ENCODE data around the gene CCDC12.

CCDC12 gene

DNA sequence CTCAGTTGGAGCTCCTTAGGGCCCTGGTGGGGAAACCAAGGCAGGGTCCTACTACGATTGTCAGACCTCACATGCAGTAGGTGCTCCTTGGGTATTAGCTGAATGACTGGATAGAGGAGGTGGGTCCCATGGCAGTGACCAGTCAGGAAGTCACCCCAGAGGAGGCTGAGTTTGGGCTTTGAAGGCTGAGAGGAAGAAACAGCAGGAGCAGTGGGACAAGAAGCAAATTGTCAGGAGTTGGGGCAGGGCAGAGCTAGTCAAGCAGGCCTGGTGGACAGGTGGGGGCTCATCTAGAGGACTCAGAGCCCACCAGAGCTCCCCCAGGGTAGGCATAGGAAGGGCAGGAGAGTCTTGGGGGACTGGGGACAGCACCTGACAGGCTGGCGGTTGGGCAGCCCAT, 6.0 kb upstream of the CCDC12 start:
- Histone ChIP-seq H3K9ac (ENCODE audit: low read length) (no peak overlapping the region), H3K27ac (ENCODE audit: low read length) (no peak overlapping the region)

DNA sequence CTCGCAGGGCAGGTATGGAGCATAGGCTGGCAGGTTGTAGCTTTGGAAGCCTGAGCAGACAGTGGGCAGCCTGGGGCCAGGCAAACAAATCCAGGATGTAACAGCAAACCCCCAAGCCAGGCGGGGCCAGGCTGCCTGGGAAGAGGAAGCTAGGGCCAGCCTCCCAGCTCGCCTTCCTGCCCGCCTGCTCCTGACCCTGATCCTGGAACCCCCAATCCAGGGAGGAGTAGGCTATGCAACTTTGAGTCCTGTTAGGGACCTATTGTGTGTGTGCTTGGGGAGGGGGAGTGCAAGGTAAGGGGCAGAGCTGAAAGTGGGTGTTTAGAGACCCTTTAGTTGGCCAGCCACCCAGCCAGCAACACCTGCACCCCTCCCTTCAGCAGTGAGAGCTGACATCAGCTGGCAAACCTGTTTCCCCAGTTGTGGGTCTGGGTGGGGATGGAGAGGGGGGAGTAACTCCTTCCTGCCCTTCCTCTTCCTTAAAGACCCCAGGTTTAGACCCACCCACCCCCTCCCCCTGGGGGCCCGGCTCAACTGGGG, 5.5 kb upstream of the CCDC12 start:
- H3K9me3 ChIP-seq (ENCODE audit: control insufficient read depth, low read depth, low read length), result no peaks in the 10 kb centered on the region
- peaks cover 3% of the 10 kb centered on the region for H3K4me1 ChIP-seq (ENCODE audit: control insufficient read depth, low read depth, low read length)
- peaks cover 6% of the 10 kb centered on the region for H3K27me3 ChIP-seq (ENCODE audit: control insufficient read depth, insufficient read depth, low read length)
- no peaks in the 10 kb centered on the region for H3K36me3 ChIP-seq (ENCODE audit: control insufficient read depth, low read depth, low read length)
- peak overlapping the region; percentile 5 for H3K4me3 ChIP-seq (ENCODE audit: low read length)
- H3K9ac ChIP-seq (ENCODE audit: low read length), result no peak overlapping the region
- H3K27ac ChIP-seq (ENCODE audit: low read length), result no peak overlapping the region

More for the DNA sequence above, 6.0 kb upstream of the CCDC12 start:
- Histone ChIP-seq H3K36me3 (ENCODE audit: control insufficient read depth, low read depth, low read length) (no peaks in the 10 kb centered on the region), H3K9me3 (ENCODE audit: control insufficient read depth, low read depth, low read length) (no peaks in the 10 kb centered on the region), H3K4me3 (ENCODE audit: low read length) (no peak overlapping the region), H3K4me1 (ENCODE audit: control insufficient read depth, low read depth, low read length) (peaks cover 3% of the 10 kb centered on the region), H3K27me3 (ENCODE audit: control insufficient read depth, insufficient read depth, low read length) (peaks cover 6% of the 10 kb centered on the region)

DNA sequence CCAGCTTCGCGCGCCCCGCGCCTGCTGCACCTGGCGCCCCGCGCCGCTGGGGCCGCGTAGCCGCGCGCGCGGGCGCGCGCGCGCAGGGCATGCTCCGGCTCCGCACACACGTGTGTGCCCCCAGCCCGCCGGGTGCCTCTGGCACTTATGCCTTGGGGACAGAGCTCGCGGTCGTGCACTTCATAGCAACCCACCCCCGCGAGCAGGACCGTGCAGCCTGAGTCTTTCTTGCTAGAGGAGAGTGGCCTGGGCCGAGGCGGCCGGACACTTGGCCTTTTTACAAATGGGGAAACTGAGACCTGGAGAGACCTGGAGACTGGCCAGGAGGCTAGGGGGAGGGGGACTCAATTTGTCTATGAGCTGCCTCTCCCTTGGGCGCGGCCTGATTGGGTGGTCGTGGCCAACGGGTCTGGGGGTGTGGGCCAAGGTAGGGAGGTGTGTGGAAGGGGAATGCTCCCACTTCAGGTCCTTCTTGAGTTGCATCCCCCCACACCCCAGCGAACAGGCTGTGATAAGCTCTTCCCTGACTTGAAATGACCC, 3.5 kb upstream of the CCDC12 start:
- no peaks in the 10 kb centered on the region for H3K9me3 ChIP-seq (ENCODE audit: control insufficient read depth, low read depth, low read length)
- no peaks in the 10 kb centered on the region for H3K36me3 ChIP-seq (ENCODE audit: control insufficient read depth, low read depth, low read length)
- peaks cover 6% of the 10 kb centered on the region for H3K27me3 ChIP-seq (ENCODE audit: control insufficient read depth, insufficient read depth, low read length)
- peaks cover 3% of the 10 kb centered on the region for H3K4me1 ChIP-seq (ENCODE audit: control insufficient read depth, low read depth, low read length)
- peak overlapping the region; percentile 33 for H3K9ac ChIP-seq (ENCODE audit: low read length)
- no peak overlapping the region for H3K27ac ChIP-seq (ENCODE audit: low read length)
- peak overlapping the region; percentile 93 for H3K4me3 ChIP-seq (ENCODE audit: low read length)

DNA sequence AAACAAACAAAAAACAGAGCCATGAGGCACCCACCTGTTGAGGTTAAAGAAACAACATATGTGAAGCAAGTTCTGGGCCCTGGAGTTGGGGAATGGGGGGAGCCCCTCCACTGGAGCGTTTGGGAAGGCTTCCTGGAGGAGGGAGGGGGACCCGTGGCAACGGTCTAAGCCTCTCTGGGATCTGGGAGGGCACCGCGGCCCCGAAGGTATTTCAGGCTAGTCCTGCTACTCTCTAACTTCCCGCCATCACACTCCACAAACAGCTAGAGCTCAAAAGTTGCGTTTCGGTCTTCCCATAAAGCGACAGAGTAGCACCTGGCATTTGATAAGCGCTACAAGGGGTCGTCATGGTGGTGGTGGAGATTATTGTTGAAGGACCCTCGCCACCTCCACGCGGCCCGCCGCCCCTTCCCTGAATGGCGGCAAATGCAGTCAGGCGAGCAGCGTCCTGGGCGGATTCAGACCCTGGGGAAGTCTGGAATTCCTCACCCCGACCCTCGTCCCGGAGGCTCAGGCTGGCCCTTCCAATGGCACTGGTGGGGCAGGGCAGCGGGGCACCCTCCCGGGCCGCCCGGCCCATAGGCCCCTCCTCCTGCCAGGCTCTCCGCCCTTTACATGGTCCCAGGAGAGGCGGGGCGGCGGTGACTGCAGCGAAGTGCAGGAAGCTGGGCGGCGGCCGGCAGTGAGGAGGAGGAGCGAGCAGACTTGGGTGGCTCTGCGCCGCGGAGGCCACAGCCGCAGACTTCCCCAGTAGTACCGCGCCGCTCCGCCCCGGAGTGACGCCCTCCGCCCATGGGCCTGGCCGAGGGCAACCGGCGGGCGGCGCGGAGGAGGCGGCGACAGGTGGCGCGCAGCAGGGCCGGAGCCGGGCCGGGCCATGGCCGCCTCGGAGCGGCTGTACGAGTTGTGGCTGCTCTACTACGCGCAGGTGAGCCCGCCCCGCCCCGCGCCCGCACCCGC, 2.7 kb upstream of the CCDC12 start, which contains the start of gene NBEAL2:
Gene NBEAL2, plus strand, starts transcription at position 682 of the 960 bp plus-strand sequence. Its CDS starts 196 bp downstream, at position 878.
- H3K36me3 ChIP-seq (ENCODE audit: control insufficient read depth, low read depth, low read length), result no peaks in the 10 kb centered on the region
- peaks cover 6% of the 10 kb centered on the region for H3K27me3 ChIP-seq (ENCODE audit: control insufficient read depth, insufficient read depth, low read length)
- peak within 1 kb of the TSS; percentile 75 for H3K27ac ChIP-seq (ENCODE audit: low read length)
- H3K9me3 ChIP-seq (ENCODE audit: control insufficient read depth, low read depth, low read length), result no peaks in the 10 kb centered on the region
- H3K4me3 ChIP-seq (ENCODE audit: low read length), result peak within 1 kb of the TSS; percentile 93
- peak within 1 kb of the TSS; percentile 91 for H3K9ac ChIP-seq (ENCODE audit: low read length)
- H3K4me1 ChIP-seq (ENCODE audit: control insufficient read depth, low read depth, low read length), result peaks cover 3% of the 10 kb centered on the region

DNA sequence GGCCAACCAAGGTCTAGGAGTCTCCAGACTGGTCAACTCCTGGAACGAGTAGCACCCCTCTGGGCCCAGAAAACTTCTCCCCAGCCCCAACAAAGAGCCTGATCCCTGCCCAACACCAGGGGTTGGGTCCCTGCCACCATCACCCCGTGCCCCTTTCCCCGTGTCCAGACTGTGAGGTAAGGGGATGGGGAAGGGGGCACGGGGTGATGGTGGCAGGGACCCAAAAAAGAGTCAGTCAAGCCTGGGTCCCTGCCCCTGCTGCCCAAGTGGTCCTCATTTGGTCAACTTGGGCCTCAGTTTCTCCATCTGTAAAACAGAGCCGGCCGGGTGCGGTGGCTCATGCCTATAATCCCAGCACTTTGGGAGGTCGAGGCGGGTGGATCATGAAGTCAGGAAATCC, 1.8 kb upstream of the CCDC12 start:
- H3K27ac ChIP-seq (ENCODE audit: low read length), result no peak overlapping the region

DNA sequence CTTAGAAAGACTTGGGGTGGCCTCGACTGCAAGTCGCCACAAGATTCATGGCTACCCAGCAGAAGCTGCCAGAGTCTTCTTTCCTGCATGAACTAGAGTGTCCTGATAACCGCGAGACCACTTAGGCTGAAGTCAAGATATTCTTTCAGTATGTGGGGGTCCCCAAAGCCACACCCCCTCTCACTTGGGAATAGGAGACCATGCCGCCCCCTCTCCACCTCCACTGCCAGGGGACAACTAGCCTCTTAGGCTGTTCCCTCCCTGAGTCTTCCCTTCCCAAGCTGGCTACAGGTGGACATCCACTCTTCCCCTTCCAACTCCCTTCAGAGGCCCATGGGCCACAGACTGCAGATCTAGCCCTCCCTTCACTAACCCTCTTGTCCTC, 1.3 kb upstream of the CCDC12 start:
- H3K27ac ChIP-seq (ENCODE audit: low read length), result no peak overlapping the region
- no peaks in the 10 kb centered on the region for H3K9me3 ChIP-seq (ENCODE audit: control insufficient read depth, low read depth, low read length)
- peaks cover 6% of the 10 kb centered on the region for H3K27me3 ChIP-seq (ENCODE audit: control insufficient read depth, insufficient read depth, low read length)
- no peak overlapping the region for H3K9ac ChIP-seq (ENCODE audit: low read length)
- no peaks in the 10 kb centered on the region for H3K36me3 ChIP-seq (ENCODE audit: control insufficient read depth, low read depth, low read length)
- H3K4me3 ChIP-seq (ENCODE audit: low read length), result no peak overlapping the region
- H3K4me1 ChIP-seq (ENCODE audit: control insufficient read depth, low read depth, low read length), result peaks cover 3% of the 10 kb centered on the region

More for the DNA sequence above, 1.8 kb upstream of the CCDC12 start:
- Histone ChIP-seq H3K9me3 (ENCODE audit: control insufficient read depth, low read depth, low read length) (no peaks in the 10 kb centered on the region), H3K9ac (ENCODE audit: low read length) (no peak overlapping the region), H3K27me3 (ENCODE audit: control insufficient read depth, insufficient read depth, low read length) (peaks cover 6% of the 10 kb centered on the region), H3K4me1 (ENCODE audit: control insufficient read depth, low read depth, low read length) (peaks cover 3% of the 10 kb centered on the region), H3K36me3 (ENCODE audit: control insufficient read depth, low read depth, low read length) (no peaks in the 10 kb centered on the region), H3K4me3 (ENCODE audit: low read length) (peak overlapping the region; percentile 93)

DNA sequence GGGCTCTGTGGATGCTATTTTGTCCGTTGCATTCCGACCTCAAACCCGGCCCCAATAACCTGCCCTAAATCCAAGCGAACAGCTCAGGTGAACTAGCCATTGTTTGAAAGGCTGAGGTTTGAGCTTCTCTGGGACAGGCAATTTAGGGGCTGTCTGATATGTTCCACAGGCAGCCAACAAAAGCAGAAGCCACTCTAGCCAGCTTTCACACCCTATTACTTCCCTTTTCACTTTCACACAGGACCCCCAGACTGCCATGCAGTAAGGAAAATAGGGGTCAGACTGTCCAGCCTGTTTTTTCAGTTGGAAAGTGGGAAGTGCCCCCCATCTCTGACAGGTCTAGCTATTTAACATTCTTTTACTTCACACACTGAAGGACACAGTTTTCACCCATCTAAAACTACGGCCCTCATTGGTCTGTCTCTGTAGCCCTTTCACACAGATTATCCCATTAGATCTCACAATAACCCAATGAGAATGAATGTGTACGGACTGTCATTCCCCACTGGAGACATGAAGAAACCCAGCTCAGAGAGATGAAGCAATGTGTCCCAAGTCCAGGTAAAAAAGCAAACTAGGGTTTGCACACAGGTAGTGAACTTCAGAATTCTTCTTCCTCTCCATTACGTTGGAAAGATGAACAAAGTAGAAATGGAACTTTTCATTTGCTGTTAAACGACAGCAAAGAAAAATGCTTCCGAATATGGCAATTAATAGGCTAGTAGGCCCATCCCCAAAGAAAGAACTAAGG, 1.9 kb downstream of the CCDC12 start:
- Histone ChIP-seq H3K4me3 (ENCODE audit: low read length) (no peak overlapping the region), H3K4me1 (ENCODE audit: control insufficient read depth, low read depth, low read length) (no peaks in the 10 kb centered on the region), H3K9me3 (ENCODE audit: control insufficient read depth, low read depth, low read length) (no peaks in the 10 kb centered on the region), H3K27ac (ENCODE audit: low read length) (no peak overlapping the region), H3K36me3 (ENCODE audit: control insufficient read depth, low read depth, low read length) (peaks cover 5% of the 10 kb centered on the region), H3K9ac (ENCODE audit: low read length) (no peak overlapping the region), H3K27me3 (ENCODE audit: control insufficient read depth, insufficient read depth, low read length) (no peaks in the 10 kb centered on the region)

DNA sequence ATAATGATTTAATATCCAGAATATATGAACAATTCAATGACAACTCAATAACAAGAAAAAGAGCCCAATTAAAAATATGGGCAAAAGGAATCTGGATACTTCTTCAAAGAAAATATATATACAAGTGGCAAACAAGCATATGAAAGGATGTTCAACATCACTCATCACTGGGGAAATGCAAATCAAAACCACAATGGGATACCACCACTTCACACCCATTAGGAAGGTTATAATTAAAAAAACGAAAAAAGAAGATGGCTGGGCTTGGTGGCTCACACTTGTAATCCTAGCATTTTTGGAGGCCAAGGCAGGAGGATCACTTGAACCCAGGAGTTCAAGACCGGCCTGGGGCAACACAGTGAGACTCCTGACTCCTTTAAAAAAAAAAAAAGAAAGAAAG, 4.1 kb downstream of the CCDC12 start:
- Histone ChIP-seq H3K9me3 (ENCODE audit: control insufficient read depth, low read depth, low read length) (no peaks in the 10 kb centered on the region), H3K36me3 (ENCODE audit: control insufficient read depth, low read depth, low read length) (peaks cover 5% of the 10 kb centered on the region), H3K4me1 (ENCODE audit: control insufficient read depth, low read depth, low read length) (no peaks in the 10 kb centered on the region), H3K27me3 (ENCODE audit: control insufficient read depth, insufficient read depth, low read length) (no peaks in the 10 kb centered on the region), H3K9ac (ENCODE audit: low read length) (no peak overlapping the region), H3K27ac (ENCODE audit: low read length) (no peak overlapping the region), H3K4me3 (ENCODE audit: low read length) (no peak overlapping the region)

DNA sequence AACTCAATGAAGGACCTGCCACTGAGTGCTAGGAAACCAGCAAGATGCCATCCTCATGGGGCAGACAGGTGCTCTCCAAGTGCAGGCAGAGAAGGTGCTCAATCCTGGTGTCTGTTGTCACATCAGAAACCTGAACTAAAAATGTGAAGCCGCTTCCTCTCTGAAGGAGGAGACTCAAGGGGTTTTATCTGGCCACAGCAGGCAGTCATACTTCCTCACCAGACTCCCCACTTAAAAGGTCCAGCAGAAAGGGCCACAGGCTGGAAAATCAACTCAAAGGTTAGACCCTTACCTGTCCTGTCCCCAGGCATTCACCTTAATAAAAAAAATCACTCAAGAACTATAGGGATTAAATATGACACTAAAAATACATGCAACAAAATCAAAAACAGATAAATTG, 4.8 kb downstream of the CCDC12 start:
- Histone ChIP-seq H3K4me3 (ENCODE audit: low read length) (no peak overlapping the region), H3K36me3 (ENCODE audit: control insufficient read depth, low read depth, low read length) (peaks cover 5% of the 10 kb centered on the region), H3K4me1 (ENCODE audit: control insufficient read depth, low read depth, low read length) (no peaks in the 10 kb centered on the region), H3K27me3 (ENCODE audit: control insufficient read depth, insufficient read depth, low read length) (no peaks in the 10 kb centered on the region), H3K9ac (ENCODE audit: low read length) (no peak overlapping the region), H3K27ac (ENCODE audit: low read length) (no peak overlapping the region), H3K9me3 (ENCODE audit: control insufficient read depth, low read depth, low read length) (no peaks in the 10 kb centered on the region)

DNA sequence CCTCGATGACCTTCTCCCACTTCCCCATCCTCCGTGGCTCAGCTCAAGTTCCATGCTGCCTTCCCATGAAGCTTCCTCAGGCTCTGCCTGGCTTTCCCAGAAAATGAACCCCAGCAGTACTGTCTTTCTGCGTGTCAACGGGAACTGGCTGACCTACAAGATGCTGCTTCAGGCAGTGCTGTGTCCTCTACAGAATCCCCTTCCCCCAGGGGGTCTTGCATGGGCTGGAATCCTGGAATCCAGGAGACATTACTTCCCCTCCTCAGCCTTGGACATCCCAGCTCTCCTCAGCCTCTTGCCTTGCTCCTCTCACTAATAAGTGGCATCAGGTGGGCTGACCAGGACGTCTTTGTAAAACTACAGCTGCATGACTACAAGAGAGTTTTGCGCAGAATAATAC, 5.4 kb downstream of the CCDC12 start:
- Histone ChIP-seq H3K9me3 (ENCODE audit: control insufficient read depth, low read depth, low read length) (no peaks in the 10 kb centered on the region), H3K27me3 (ENCODE audit: control insufficient read depth, insufficient read depth, low read length) (no peaks in the 10 kb centered on the region), H3K4me3 (ENCODE audit: low read length) (no peak overlapping the region), H3K36me3 (ENCODE audit: control insufficient read depth, low read depth, low read length) (peaks cover 5% of the 10 kb centered on the region), H3K9ac (ENCODE audit: low read length) (no peak overlapping the region), H3K4me1 (ENCODE audit: control insufficient read depth, low read depth, low read length) (no peaks in the 10 kb centered on the region), H3K27ac (ENCODE audit: low read length) (no peak overlapping the region)

DNA sequence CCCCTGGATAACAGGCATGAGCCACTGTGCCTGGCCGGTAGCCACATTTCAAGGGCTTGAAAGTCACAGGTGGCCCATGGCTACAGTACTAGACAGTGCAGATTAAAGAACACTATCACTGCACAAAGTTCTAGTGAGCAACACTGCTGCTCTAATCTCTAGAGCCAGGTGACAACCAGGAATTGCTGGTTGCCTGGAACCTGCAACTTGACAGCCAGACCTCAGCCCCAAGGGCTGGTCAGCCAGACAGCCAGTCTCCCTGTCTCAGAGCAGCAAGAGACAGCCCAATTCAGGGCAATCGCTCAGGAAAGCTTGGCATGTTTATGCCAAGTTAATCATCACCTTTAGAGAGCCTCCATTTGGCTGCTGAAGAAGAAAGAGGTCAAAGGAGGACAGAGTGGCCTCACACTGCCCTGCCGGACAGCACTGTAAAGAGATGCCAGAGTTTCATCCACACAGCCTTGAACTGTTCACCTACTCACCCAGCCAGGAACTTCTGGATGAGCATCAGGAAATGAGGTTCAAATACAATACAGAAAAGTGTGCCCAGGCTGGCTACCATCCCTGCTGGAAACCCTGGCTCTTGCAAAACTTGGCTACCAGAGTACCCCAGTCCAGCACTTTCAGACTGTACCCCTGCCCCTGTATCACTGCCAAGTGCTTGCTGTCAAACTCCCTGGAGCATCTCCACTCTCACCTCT, 6.0 kb downstream of the CCDC12 start:
- no peaks in the 10 kb centered on the region for H3K9me3 ChIP-seq (ENCODE audit: control insufficient read depth, low read depth, low read length)
- no peaks in the 10 kb centered on the region for H3K27me3 ChIP-seq (ENCODE audit: control insufficient read depth, insufficient read depth, low read length)
- no peak overlapping the region for H3K9ac ChIP-seq (ENCODE audit: low read length)
- no peak overlapping the region for H3K27ac ChIP-seq (ENCODE audit: low read length)
- no peaks in the 10 kb centered on the region for H3K4me1 ChIP-seq (ENCODE audit: control insufficient read depth, low read depth, low read length)
- H3K4me3 ChIP-seq (ENCODE audit: low read length), result no peak overlapping the region
- peaks cover 5% of the 10 kb centered on the region for H3K36me3 ChIP-seq (ENCODE audit: control insufficient read depth, low read depth, low read length)

Data from iPS-18a (cell line).